Testis (tissue), 2 donors: ENCODE data around the gene CHKA.

Experiments used
- POLR2A ChIP-seq: fragments of 450-650 bp; IDR thresholded peaks from one replicate; pipeline ENCODE4 v1.6.1; 2017; ENCODE audit warnings: antibody characterized with exemption, mild to moderate bottlenecking, moderate library complexity
- TF ChIP-seq, protein P1 (sequence below), 3 experiments: fragments of 450-650 bp in 2 of 3; fragments of 200-600 bp in 1 of 3; sonication (generic) in 1 of 3; IDR thresholded peaks; one replicate each; pipeline ENCODE4 v1.5.1; 2016 to 2019; ENCODE audit warnings: antibody characterized with exemption in 3 of 3, mild to moderate bottlenecking in 2 of 3, moderate library complexity in 1 of 3

GRCh38 chr11:68118706-68119448 lies 2.3 kb downstream of the CHKA start:
- TF ChIP-seq, protein P1, sequence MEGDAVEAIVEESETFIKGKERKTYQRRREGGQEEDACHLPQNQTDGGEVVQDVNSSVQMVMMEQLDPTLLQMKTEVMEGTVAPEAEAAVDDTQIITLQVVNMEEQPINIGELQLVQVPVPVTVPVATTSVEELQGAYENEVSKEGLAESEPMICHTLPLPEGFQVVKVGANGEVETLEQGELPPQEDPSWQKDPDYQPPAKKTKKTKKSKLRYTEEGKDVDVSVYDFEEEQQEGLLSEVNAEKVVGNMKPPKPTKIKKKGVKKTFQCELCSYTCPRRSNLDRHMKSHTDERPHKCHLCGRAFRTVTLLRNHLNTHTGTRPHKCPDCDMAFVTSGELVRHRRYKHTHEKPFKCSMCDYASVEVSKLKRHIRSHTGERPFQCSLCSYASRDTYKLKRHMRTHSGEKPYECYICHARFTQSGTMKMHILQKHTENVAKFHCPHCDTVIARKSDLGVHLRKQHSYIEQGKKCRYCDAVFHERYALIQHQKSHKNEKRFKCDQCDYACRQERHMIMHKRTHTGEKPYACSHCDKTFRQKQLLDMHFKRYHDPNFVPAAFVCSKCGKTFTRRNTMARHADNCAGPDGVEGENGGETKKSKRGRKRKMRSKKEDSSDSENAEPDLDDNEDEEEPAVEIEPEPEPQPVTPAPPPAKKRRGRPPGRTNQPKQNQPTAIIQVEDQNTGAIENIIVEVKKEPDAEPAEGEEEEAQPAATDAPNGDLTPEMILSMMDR (IDR thresholded peaks at IDR 0.05) = no peak
- TF ChIP-seq POLR2A = no peak
